Esophagus squamous epithelium (tissue), 5 donors: ENCODE measurements around the gene KRT37. TPM values are rescaled to one million over a fixed set of nuclear protein-coding genes. Genes with fewer than 3 reads are reported as not detected.
"Not testable (repeated sequence)": the region's sequence is repeated elsewhere in the genome, so short reads cannot be mapped to it uniquely, and the experiment has no call there.

Experiments used
- DNase-seq: peaks from one replicate; lab custom pipeline; 2025; lab: John Stamatoyannopoulos, UW
- H3K27ac ChIP-seq, 4 donors: fragments of 200-600 bp; sonication (generic); one replicate each; pipeline ENCODE4 v1.5.1; 2016 to 2019; ENCODE audit warnings: mild to moderate bottlenecking in 1 of 4
- H3K27me3 ChIP-seq, 4 donors: fragments of 200-600 bp; sonication (generic); 1 replicate in 3 of 4; 2 replicates in 1 of 4; pipeline versions ENCODE4 v1.5.1 to v1.6.0; 2017 to 2021; ENCODE audit warnings: antibody characterized with exemption in 1 of 4
- H3K36me3 ChIP-seq, 3 donors: fragments of 200-600 bp; sonication (generic); one replicate each; pipeline ENCODE4 v1.5.1; 2016 to 2019
- H3K4me1 ChIP-seq, 3 donors: fragments of 200-600 bp; sonication (generic); one replicate each; pipeline ENCODE4 v1.5.1; 2017 to 2019
- H3K4me3 ChIP-seq, 4 donors: fragments of 200-600 bp; sonication (generic); 1 replicate in 3 of 4; 2 replicates in 1 of 4; pipeline ENCODE4 v1.5.1; 2016 to 2019; ENCODE audit warnings: mild to moderate bottlenecking in 2 of 4, moderate library complexity in 1 of 4
- H3K9me3 ChIP-seq, 3 donors: fragments of 200-600 bp; sonication (generic); one replicate each; pipeline ENCODE4 v1.5.1; 2016 to 2019
- CTCF ChIP-seq, 6 experiments: fragments of 450-650 bp in 4 of 6; fragments of 200-600 bp in 2 of 6; sonication (generic) in 2 of 6; IDR thresholded peaks; one replicate each; pipeline ENCODE4 v1.5.1; 2016 to 2019; ENCODE audit warnings: antibody characterized with exemption in 6 of 6, mild to moderate bottlenecking in 4 of 6, moderate library complexity in 4 of 6
- POLR2A ChIP-seq, 4 donors: fragments of 450-650 bp; IDR thresholded peaks; one replicate each; pipeline ENCODE4 v1.6.1; 2017; ENCODE audit warnings: antibody characterized with exemption in 4 of 4, mild to moderate bottlenecking in 4 of 4, moderate library complexity in 3 of 4
- WGBS, 2 donors: methylation state at CpG; one replicate each; pipeline ENCODE4 v1.1.5; 2018; 5-methylcytosine and 5-hydroxymethylcytosine counted together
- intact Hi-C: fragments of 100-400 bp; cut with DNase I; formaldehyde crosslinking; loops from one replicate; pipeline ENCODE4 v1.15.0; 2022
- small RNA-seq, 4 donors: library from RNA; depleted of rRNA; stranded (forward); fragments of <200 nt; gene quantifications; one replicate each; pipeline ENCODE3, GENCODE V24; 2016
- total RNA-seq, 4 donors: library from RNA; depleted of rRNA; stranded (reverse); fragments of >200 nt; gene quantifications; one replicate each; pipeline ENCODE4 v1.1.0, GENCODE V29; 2016
- donor health status: DM: yes; HTN: yes; CAD: no.

The KRT37 gene
- total RNA-seq, 4 donors from 2014 or later, result not detected

DNA sequence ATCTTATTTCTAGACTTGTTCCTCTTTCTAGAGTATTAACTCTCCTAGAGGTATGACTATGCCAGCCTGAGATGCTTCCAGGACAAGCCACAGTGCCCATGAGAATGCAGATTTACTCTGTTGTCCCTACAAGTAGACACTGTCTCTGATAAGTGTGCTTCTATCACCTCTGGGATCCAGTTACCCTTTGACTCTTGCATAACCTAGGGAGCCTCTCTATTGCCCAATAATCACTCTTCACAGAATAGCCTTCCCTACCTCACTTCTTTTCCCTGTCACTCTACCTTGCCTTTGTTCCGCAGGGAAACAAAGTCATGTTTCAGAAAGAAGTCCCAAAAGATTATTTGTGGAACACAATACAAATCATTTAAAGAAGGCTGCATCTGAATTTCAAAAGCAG is 40.7 kb downstream of the KRT37 start:
- intact Hi-C loops, result no loop called here
- H3K36me3 ChIP-seq, result no peaks in the 10 kb centered on the region
- no peak overlapping the region for H3K4me3 ChIP-seq
- 93 to 94% methylated on average over 1 of the region's 1 CpG for WGBS, 2 donors
- no peak overlapping the region for H3K27ac ChIP-seq
- no peak for DNase-seq
- no peaks in the 10 kb centered on the region for H3K4me1 ChIP-seq
- H3K27me3 ChIP-seq, result peaks cover 0 to 8% (median 0%) of the 10 kb centered on the region in 4 donors
- peaks cover 0 to 12% (median 0%) of the 10 kb centered on the region in 3 donors for H3K9me3 ChIP-seq
- no peak for TF ChIP-seq CTCF (IDR thresholded peaks at IDR 0.05)
- no peak for TF ChIP-seq POLR2A (IDR thresholded peaks at IDR 0.05)

DNA sequence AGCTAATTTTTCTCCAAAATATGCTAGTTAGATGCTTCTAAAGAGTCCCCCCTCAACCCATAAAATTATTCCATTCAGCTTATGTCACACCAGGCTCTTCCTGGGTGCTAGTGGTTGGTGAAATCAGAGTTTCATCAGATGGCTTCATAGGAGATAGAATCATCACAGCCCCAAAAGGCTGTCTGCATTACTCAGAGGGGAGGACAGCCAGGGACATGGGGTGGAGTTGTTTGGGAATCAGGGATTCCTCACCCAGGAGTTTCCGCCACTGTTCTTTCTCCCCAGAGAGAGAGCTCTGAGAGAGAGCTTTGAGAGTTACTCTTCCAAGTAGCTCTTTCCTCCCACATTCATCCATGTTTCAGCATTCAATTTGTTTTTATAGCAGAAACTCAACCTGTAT is 42.0 kb downstream of the KRT37 start:
- H3K27me3 ChIP-seq, result peaks cover 0 to 8% (median 0%) of the 10 kb centered on the region in 4 donors
- no peaks in the 10 kb centered on the region for H3K4me1 ChIP-seq
- H3K4me3 ChIP-seq, result no peak overlapping the region
- H3K27ac ChIP-seq, result no peak overlapping the region
- 83 to 100% methylated on average over 1 of the region's 1 CpG for whole genome bisulfite sequencing, 2 donors
- DNase-seq, result no peak
- TF ChIP-seq CTCF (IDR thresholded peaks at IDR 0.05) (no peak), POLR2A (IDR thresholded peaks at IDR 0.05) (no peak)
- intact Hi-C loops, result no loop called here
- H3K36me3 ChIP-seq, result no peaks in the 10 kb centered on the region
- peaks cover 0 to 12% (median 0%) of the 10 kb centered on the region in 3 donors for H3K9me3 ChIP-seq

- H3K27ac ChIP-seq, H3K36me3 ChIP-seq, intact Hi-C loops, DNase-seq, H3K4me3 ChIP-seq, H3K27me3 ChIP-seq, H3K4me1 ChIP-seq: not testable (repeated sequence)
- 100% methylated on average over 1 to 7 of the region's 13 CpGs for WGBS, 2 donors
- peaks cover 0 to 11% (median 0%) of the 10 kb centered on the region in 3 donors for H3K9me3 ChIP-seq
Observed at GRCh38 chr17:41381943-41382342, 42.4 kb downstream of the KRT37 start, which contains the start of gene KRT34. TSS of gene KRT34 (minus strand) at chr17:41382306. CDS start at chr17:41382246, 60 bp downstream.

GRCh38 chr17:41380091-41380490 is 44.3 kb downstream of the KRT37 start:
- H3K9me3 ChIP-seq, H3K27me3 ChIP-seq, intact Hi-C loops, DNase-seq, H3K4me1 ChIP-seq, H3K27ac ChIP-seq, H3K36me3 ChIP-seq, H3K4me3 ChIP-seq: not testable (repeated sequence)
- 80 to 83% methylated on average over 7 of the region's 7 CpGs for WGBS, 2 donors

DNA sequence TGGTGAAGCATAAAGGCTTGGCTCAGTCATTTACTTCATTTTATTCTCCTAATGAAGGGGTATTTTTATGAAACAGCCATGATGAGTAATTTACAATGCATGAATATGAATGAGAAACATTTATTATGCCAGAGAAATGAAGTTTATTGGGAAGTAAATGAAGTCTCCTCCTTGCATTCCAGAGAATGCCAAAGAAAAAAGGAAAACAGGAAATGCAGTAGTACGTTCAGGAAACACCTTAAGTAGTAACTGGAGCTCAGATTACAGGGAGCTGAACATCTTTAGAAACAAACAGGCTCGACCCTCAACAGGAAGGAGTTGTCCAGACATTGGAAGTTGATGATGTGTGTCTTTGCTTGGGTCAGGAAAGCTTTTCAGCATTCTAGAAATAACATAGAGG is 46.8 kb downstream of the KRT37 start:
- peaks cover 0 to 13% (median 0%) of the 10 kb centered on the region in 4 donors for H3K27me3 ChIP-seq
- 24 to 25% methylated on average over 2 of the region's 2 CpGs for WGBS, 2 donors
- intact Hi-C loops, result no loop called here
- no peaks in the 10 kb centered on the region for H3K9me3 ChIP-seq
- TF ChIP-seq POLR2A (IDR thresholded peaks at IDR 0.05) (no peak), CTCF (IDR thresholded peaks at IDR 0.05) (no peak)
- no peaks in the 10 kb centered on the region for H3K4me1 ChIP-seq
- no peak for DNase-seq
- no peak overlapping the region for H3K4me3 ChIP-seq
- H3K27ac ChIP-seq, result no peak overlapping the region
- no peaks in the 10 kb centered on the region for H3K36me3 ChIP-seq

Small RNA genes lying within 50 kb of the gene (small RNA-seq; reads per million reads assigned to genes)
- gene RNU2-32P, result 0 to 0.14 (median 0) reads per million in 4 donors

Other genes with a start within 250 kb of the KRT37 start
- gene KRTAP4-2, start 246.4 kb downstream of the KRT37 start, total RNA-seq, result not detected
- gene KRTAP4-1, start 239.7 kb downstream of the KRT37 start, total RNA-seq, result not detected
- gene KRTAP9-1, start 234.7 kb downstream of the KRT37 start, total RNA-seq, result not detected
- gene KRTAP9-2, start 197.9 kb downstream of the KRT37 start, total RNA-seq, result not detected
- not detected for gene KRTAP9-3, start 192.1 kb downstream of the KRT37 start, total RNA-seq
- not detected for gene KRTAP9-8, start 186.6 kb downstream of the KRT37 start, total RNA-seq
- gene KRTAP9-4, start 174.9 kb downstream of the KRT37 start, total RNA-seq, result not detected
- not detected for gene KRTAP9-9, start 169.2 kb downstream of the KRT37 start, total RNA-seq
- not detected for gene KRTAP9-6, start 159.2 kb downstream of the KRT37 start, total RNA-seq
- gene KRTAP9-7, start 148.9 kb downstream of the KRT37 start, total RNA-seq, result not detected
- gene KRTAP29-1, start 121.7 kb downstream of the KRT37 start, total RNA-seq, result not detected
- not detected for gene KRTAP16-1, start 115.3 kb downstream of the KRT37 start, total RNA-seq
- gene KRTAP17-1, start 108.9 kb downstream of the KRT37 start, total RNA-seq, result not detected
- 1 to 10 TPM in 2 of 4 donors, under 1 TPM in 1, not detected in 1; 0.21 to 2.7 (median 1.9) TPM for gene KRT33A, start 73.8 kb downstream of the KRT37 start, total RNA-seq
- gene KRT33B, start 54.8 kb downstream of the KRT37 start, total RNA-seq, result under 1 TPM in 2 of 4 donors, not detected in 2; 0.32 to 0.57 TPM
- gene KRT34, start 42.3 kb downstream of the KRT37 start, total RNA-seq, result 1 to 10 TPM in 1 of 4 donors, under 1 TPM in 3; 0.40 to 1.1 (median 0.64) TPM
- gene KRT31, start 27.0 kb downstream of the KRT37 start, total RNA-seq, result 1 to 10 TPM in 2 of 4 donors, under 1 TPM in 1, not detected in 1; 0.79 to 2.5 (median 1.5) TPM
- under 1 TPM in 1 of 4 donors, not detected in 3; 0.18 TPM for gene KRT38, start 16.4 kb upstream of the KRT37 start, total RNA-seq
- gene KRT32, start 42.8 kb upstream of the KRT37 start, total RNA-seq, result 10 to 100 TPM in 1 of 4 donors, 1 to 10 TPM in 2, under 1 TPM in 1; 0.61 to 12.8 (median 4.6) TPM
- gene KRT35, start 56.6 kb upstream of the KRT37 start, total RNA-seq, result not detected
- gene KRT36, start 65.3 kb upstream of the KRT37 start, total RNA-seq, result under 1 TPM in 1 of 4 donors, not detected in 3; 0.38 TPM
- over 10,000 TPM; 27,182 to 79,363 (median 33,601) TPM for gene KRT13, start 81.0 kb upstream of the KRT37 start, total RNA-seq
- 1,000 to 10,000 TPM in 3 of 4 donors, 100 to 1,000 TPM in 1; 743 to 2,833 (median 2,484) TPM for gene KRT15, start 94.3 kb upstream of the KRT37 start, total RNA-seq
- 1,000 to 10,000 TPM in 2 of 4 donors, 100 to 1,000 TPM in 2; 589 to 1,442 (median 1,001) TPM for gene KRT19, start 103.7 kb upstream of the KRT37 start, total RNA-seq
- gene KRT9, start 147.5 kb upstream of the KRT37 start, total RNA-seq, result under 1 TPM in 2 of 4 donors, not detected in 2; 0.19 to 0.61 TPM
- 1,000 to 10,000 TPM in 2 of 4 donors, 100 to 1,000 TPM in 2; 115 to 7,717 (median 1,579) TPM for gene KRT14, start 162.3 kb upstream of the KRT37 start, total RNA-seq
- gene KRT16, start 188.2 kb upstream of the KRT37 start, total RNA-seq, result 1,000 to 10,000 TPM in 2 of 4 donors, 100 to 1,000 TPM in 2; 156 to 6,712 (median 1,275) TPM
- 1,000 to 10,000 TPM in 1 of 4 donors, 10 to 100 TPM in 3; 45.8 to 2,552 (median 75.7) TPM for gene KRT17, start 200.0 kb upstream of the KRT37 start, total RNA-seq